AG20443 (cell line): ENCODE results near the gene UIMC1.

Experiments
- DNase-seq: peaks from one replicate; pipeline ENCODE4 v3.0.0; 2012; ENCODE audit warnings: low spot score, mixed read lengths

UIMC1 gene

GRCh38 chr5:176902102-176902814 is 104.3 kb downstream of the UIMC1 start:
- no peak for DNase-seq

GRCh38 chr5:176901260-176902101 is 105.1 kb downstream of the UIMC1 start:
- no peak for DNase-seq

- DNase-seq = no peak
These were observed 105.8 kb downstream of the UIMC1 start for GRCh38 chr5:176900780-176901204.

- no peak for DNase-seq
These were observed 106.4 kb downstream of the UIMC1 start for GRCh38 chr5:176899946-176900779.

GRCh38 chr5:176899296-176899891 is 107.2 kb downstream of the UIMC1 start, which contains the start of gene HK3:
TSS of gene HK3 (minus strand) at chr5:176899346. CDS start at chr5:176896159, 3,187 bp downstream.
- DNase-seq = no peak

- DNase-seq = no peak
These were observed 109.3 kb downstream of the UIMC1 start for GRCh38 chr5:176897263-176897662.

- DNase-seq = no peak
These were observed 110.7 kb downstream of the UIMC1 start for GRCh38 chr5:176895831-176896230.

- no peak for DNase-seq
These were observed 112.3 kb downstream of the UIMC1 start for GRCh38 chr5:176894298-176894697.

GRCh38 chr5:176892663-176893062 is 113.9 kb downstream of the UIMC1 start:
- no peak for DNase-seq

- DNase-seq = no peak
These were observed 115.1 kb downstream of the UIMC1 start for GRCh38 chr5:176891331-176891958.

- no peak for DNase-seq
These were observed 115.9 kb downstream of the UIMC1 start for GRCh38 chr5:176890455-176891330.

- no peak for DNase-seq
These were observed 117.0 kb downstream of the UIMC1 start for GRCh38 chr5:176889321-176890280.

GRCh38 chr5:176888865-176889165 is 117.8 kb downstream of the UIMC1 start:
- no peak for DNase-seq

GRCh38 chr5:176888016-176888864 is 118.3 kb downstream of the UIMC1 start:
- no peak for DNase-seq

GRCh38 chr5:176887252-176887849 is 119.2 kb downstream of the UIMC1 start:
- no peak for DNase-seq

- no peak for DNase-seq
These were observed 120.0 kb downstream of the UIMC1 start for GRCh38 chr5:176886336-176887251.

GRCh38 chr5:176884571-176884890 is 122.0 kb downstream of the UIMC1 start:
- no peak for DNase-seq
